Stomach (tissue), 9 donors: ENCODE data around the gene ZNRF3. TPM values are rescaled to one million over a fixed set of nuclear protein-coding genes. Genes with fewer than 3 reads are reported as not detected.

Experiments used
- DNase-seq, 2 donors: peaks; one replicate each; pipeline versions ENCODE4 v3.0.0 to v3.0.0-alpha.2; 2013 to 2019
- H3K27ac ChIP-seq, 5 donors: fragments of 200-600 bp in 4 of 5; sonication (generic) in 4 of 5; one replicate each; pipeline ENCODE4 v1.5.1; 2013 to 2019; ENCODE audit warnings: mild to moderate bottlenecking in 1 of 5, moderate library complexity in 1 of 5
- H3K27me3 ChIP-seq, 3 donors: fragments of 200-600 bp; sonication (generic); one replicate each; pipeline ENCODE4 v1.5.1; 2017 to 2019; ENCODE audit warnings: mixed run types in 1 of 3
- H3K36me3 ChIP-seq, 4 donors: fragments of 200-600 bp; sonication (generic); 1 replicate in 3 of 4; 2 replicates in 1 of 4; pipeline ENCODE4 v1.5.1; 2016 to 2019
- H3K4me1 ChIP-seq, 4 donors: fragments of 200-600 bp; sonication (generic); one replicate each; pipeline ENCODE4 v1.5.1; 2016 to 2019
- H3K4me3 ChIP-seq, 4 donors: fragments of 200-600 bp; sonication (generic) in 3 of 4; one replicate each; pipeline ENCODE4 v1.5.1; 2016 to 2019; ENCODE audit warnings: mild to moderate bottlenecking in 1 of 4
- H3K9me3 ChIP-seq, 4 donors: fragments of 200-600 bp; sonication (generic); one replicate each; pipeline ENCODE4 v1.5.1; 2016 to 2019
- EP300 ChIP-seq: sonication (generic); formaldehyde crosslinking; IDR thresholded peaks from one replicate; pipeline ENCODE4 v1.6.1; 2017; ENCODE audit warnings: antibody characterized with exemption
- POLR2A ChIP-seq, 4 donors: fragments of 450-650 bp; IDR thresholded peaks; one replicate each; pipeline ENCODE4 v1.6.1; 2016; ENCODE audit warnings: antibody characterized with exemption in 4 of 4, control low read depth in 2 of 4, mild to moderate bottlenecking in 1 of 4, moderate library complexity in 1 of 4
- POLR2AphosphoS5 ChIP-seq, 3 donors: sonication (generic); formaldehyde crosslinking; IDR thresholded peaks; one replicate each; pipeline ENCODE4 v1.6.1; 2016; ENCODE audit warnings: antibody characterized with exemption in 3 of 3
- WGBS, 5 donors: extraction: QIAGEN DNeasy Blood & Tissue Kit in 3 of 5; methylation state at CpG; one replicate each; pipeline versions ENCODE4 v1.1.5 to v1.1.7; 2013 to 2018; 5-methylcytosine and 5-hydroxymethylcytosine counted together
- intact Hi-C: fragments of 100-400 bp; cut with DNase I; formaldehyde crosslinking; loops from one replicate; pipeline ENCODE4 v1.15.1; 2023; ENCODE audit warnings: low total_unique reads
- polyA plus RNA-seq, 3 donors: library from polyadenylated mRNA; stranded (reverse); fragments of 200-250 nt; gene quantifications; one replicate each; pipeline ENCODE4 v1.2.3, GENCODE V29; 2013
- total RNA-seq, 5 donors: library from RNA; depleted of rRNA; stranded (reverse); fragments of >200 nt; gene quantifications; one replicate each; pipeline versions ENCODE4 v1.1.0 to v1.2.3, GENCODE V29; 2014 to 2016
- TF ChIP-seq, protein P1 (sequence below), 7 experiments: fragments of 450-650 bp in 4 of 7; fragments of 200-600 bp in 3 of 7; sonication (generic) in 3 of 7; IDR thresholded peaks; one replicate each; pipeline ENCODE4 v1.5.1; 2016 to 2019; ENCODE audit warnings: antibody characterized with exemption in 7 of 7, control low read depth in 2 of 7, mild to moderate bottlenecking in 1 of 7
- donor health status: healthy with polysubstance abuse.
- donor health status: Bipolar disorder and iron deficiency.
- donor health status: healthy.

ZNRF3 gene
- total and polyA plus RNA-seq, 8 donors: 1.4 to 52.7 (median 3.6) TPM

DNA sequence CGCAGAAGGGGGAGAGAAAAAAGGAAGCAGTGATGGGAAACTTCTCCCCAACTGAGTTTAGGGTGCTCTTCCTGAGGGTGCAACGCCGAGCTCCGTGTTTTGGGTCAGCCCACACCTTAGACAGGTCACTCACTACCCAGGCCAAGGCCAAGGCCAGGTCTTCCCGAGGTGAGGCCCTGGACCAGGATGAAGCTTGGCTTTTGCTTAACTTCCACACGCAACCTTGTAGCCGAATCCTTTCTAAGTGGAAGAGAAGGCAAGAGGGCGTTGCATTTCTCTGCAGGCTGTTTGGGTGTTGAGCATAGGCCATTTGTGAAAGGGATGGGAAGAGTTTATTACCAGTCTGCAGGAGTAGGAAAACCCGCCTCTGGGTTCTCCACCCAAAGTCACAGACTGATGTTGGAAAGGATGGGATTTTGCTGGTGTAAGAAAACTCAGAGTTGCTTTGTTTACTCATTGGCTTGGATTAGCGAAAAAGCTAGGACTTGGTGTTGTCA, 191.0 kb downstream of the ZNRF3 start:
- no peaks in the 10 kb centered on the region for H3K9me3 ChIP-seq
- TF ChIP-seq, protein P1, sequence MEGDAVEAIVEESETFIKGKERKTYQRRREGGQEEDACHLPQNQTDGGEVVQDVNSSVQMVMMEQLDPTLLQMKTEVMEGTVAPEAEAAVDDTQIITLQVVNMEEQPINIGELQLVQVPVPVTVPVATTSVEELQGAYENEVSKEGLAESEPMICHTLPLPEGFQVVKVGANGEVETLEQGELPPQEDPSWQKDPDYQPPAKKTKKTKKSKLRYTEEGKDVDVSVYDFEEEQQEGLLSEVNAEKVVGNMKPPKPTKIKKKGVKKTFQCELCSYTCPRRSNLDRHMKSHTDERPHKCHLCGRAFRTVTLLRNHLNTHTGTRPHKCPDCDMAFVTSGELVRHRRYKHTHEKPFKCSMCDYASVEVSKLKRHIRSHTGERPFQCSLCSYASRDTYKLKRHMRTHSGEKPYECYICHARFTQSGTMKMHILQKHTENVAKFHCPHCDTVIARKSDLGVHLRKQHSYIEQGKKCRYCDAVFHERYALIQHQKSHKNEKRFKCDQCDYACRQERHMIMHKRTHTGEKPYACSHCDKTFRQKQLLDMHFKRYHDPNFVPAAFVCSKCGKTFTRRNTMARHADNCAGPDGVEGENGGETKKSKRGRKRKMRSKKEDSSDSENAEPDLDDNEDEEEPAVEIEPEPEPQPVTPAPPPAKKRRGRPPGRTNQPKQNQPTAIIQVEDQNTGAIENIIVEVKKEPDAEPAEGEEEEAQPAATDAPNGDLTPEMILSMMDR (IDR thresholded peaks at IDR 0.05): no peak
- TF ChIP-seq EP300 (no peak), POLR2A (IDR thresholded peaks at IDR 0.05) (no peak), POLR2AphosphoS5 (IDR thresholded peaks at IDR 0.05) (no peak)
- peak overlapping the region; percentile 67 to 83 (median 71) for H3K4me3 ChIP-seq
- peaks cover 0 to 35% (median 11%) of the 10 kb centered on the region in 3 donors for H3K27me3 ChIP-seq
- DNase-seq: no peak
- 29 to 47% (median 36%) methylated on average over 10 of the region's 10 CpGs for WGBS, 5 donors
- no peaks in the 10 kb centered on the region for H3K36me3 ChIP-seq
- peak overlapping the region; percentile 78 to 84 (median 80) for H3K27ac ChIP-seq
- intact Hi-C loops: no loop called here
- peaks cover 23 to 53% (median 38%) of the 10 kb centered on the region in 4 donors for H3K4me1 ChIP-seq

DNA sequence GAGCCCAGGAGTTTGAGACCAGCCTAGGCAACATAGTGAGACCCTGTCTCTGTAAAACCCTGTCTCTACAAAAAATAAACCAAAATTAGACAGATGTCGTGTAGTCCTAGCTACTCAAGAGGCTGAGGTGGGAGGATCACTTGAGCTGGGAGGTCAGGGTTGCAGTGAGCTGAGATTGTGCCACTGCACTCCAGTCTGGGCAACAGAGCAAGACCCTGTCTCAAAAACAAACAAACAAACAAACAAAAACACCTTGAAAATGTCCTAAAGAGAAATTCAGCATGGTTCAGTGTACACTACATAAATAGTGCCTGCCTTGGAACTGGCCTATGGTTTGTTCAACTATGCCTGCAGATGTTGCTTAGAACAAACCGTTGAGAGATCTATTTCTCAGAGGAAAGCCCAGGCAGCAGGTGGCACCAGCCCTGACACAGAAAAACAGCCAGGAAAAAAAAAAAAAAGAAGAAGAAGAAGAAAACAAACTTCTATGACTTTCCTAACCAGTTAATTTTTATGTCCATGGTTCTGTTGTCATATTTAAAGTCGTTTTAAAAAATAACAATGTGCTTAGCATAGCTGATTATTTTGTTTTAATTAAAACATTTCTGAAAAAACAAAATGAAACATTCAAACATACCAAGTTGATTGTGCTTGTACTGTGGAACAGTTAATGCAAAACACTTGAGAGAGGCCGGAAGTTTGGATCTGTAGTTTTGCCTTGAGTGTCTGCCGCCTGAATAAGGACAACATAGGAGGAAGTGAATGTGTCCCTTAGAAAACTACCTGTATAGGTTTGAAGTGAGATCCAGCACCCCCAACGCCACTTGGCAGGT, 194.9 kb downstream of the ZNRF3 start:
- no peak for DNase-seq
- Histone ChIP-seq H3K27ac (peak overlapping the region in 3 of 5 donors; percentile 4 to 30 (median 8)), H3K4me3 (no peak overlapping the region), H3K9me3 (no peaks in the 10 kb centered on the region), H3K27me3 (peaks cover 0 to 11% (median 5%) of the 10 kb centered on the region in 3 donors), H3K4me1 (peaks cover 21 to 55% (median 35%) of the 10 kb centered on the region in 4 donors), H3K36me3 (no peaks in the 10 kb centered on the region)
- WGBS, 5 donors: 66 to 78% (median 73%) methylated on average over 6 of the region's 6 CpGs
- intact Hi-C loops: no loop called here
- no peak for TF ChIP-seq EP300
- no peak for TF ChIP-seq POLR2AphosphoS5 (IDR thresholded peaks at IDR 0.05)
- TF ChIP-seq POLR2A (IDR thresholded peaks at IDR 0.05): no peak
- TF ChIP-seq, protein P1 (IDR thresholded peaks at IDR 0.05): no peak

DNA sequence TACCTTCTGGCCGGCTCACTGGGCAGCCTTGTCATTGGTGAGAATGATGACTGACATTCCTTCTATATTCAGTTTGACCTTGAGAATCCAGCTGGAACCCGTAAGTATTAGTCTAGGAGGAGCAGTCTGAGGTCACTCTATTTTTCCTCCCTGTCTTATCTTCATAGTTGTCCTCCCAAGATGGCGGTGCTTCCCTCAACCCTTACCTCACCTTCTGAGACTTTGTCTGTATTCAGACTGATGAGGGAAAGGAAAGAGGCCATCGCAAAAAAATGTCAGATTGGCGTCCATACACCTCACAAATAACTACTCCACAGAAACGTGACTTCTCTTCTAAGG, 195.5 kb downstream of the ZNRF3 start:
- no peaks in the 10 kb centered on the region for H3K36me3 ChIP-seq
- H3K4me1 ChIP-seq: peaks cover 17 to 49% (median 31%) of the 10 kb centered on the region in 4 donors
- no peaks in the 10 kb centered on the region for H3K9me3 ChIP-seq
- H3K4me3 ChIP-seq: no peak overlapping the region
- 64 to 81% (median 70%) methylated on average over 6 of the region's 6 CpGs for WGBS, 5 donors
- peak overlapping the region in 3 of 5 donors; percentile 4 to 37 (median 30) for H3K27ac ChIP-seq
- intact Hi-C loops: no loop called here
- TF ChIP-seq, protein P1 (IDR thresholded peaks at IDR 0.05): no peak
- TF ChIP-seq POLR2AphosphoS5 (IDR thresholded peaks at IDR 0.05) (no peak), POLR2A (IDR thresholded peaks at IDR 0.05) (no peak), EP300 (no peak)
- peaks cover 0 to 5% (median 0%) of the 10 kb centered on the region in 3 donors for H3K27me3 ChIP-seq
- DNase-seq: no peak

DNA sequence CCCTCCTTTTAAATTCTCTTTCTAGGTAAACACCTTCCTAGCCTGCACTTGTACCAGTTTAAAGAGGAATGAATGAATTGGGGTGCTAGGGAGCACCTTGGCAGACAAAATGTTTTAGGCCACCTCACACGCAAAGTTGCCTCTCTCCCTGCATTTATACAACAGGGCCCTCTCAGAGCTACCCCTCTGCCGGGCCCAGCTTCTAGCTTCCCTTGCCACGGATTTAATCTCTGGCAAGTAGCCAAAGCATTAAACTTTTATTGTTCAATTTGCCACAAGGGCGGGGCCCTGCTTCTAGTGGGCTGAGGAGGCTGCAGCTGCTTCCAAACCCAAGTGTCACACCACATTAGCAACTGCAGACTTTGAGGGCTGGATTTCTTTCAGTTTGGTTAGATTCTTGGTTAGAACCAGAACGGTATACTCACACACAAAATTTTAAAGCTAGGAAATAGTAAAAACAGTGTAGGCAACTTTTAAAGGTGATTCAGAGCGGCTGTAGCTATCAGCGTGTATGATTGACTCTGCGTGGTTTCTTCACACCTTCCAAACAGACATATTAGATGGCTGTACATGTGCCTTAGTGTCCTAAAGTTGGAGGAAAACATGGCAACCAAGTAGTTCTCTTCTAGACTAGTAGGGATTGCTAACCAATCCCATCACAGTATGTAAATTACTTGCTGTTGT, 196.0 kb downstream of the ZNRF3 start:
- peak in 1 of 2 donors; percentile 55 for DNase-seq
- 43 to 49% (median 48%) methylated on average over 8 of the region's 8 CpGs for WGBS, 5 donors
- no peaks in the 10 kb centered on the region for H3K36me3 ChIP-seq
- intact Hi-C loops: no loop called here
- TF ChIP-seq, protein P1 (IDR thresholded peaks at IDR 0.05): no peak
- no peak for TF ChIP-seq POLR2A (IDR thresholded peaks at IDR 0.05)
- no peak for TF ChIP-seq POLR2AphosphoS5 (IDR thresholded peaks at IDR 0.05)
- no peak for TF ChIP-seq EP300
- H3K27ac ChIP-seq: peak overlapping the region in 2 of 5 donors; percentile 30 to 37
- H3K4me3 ChIP-seq: no peak overlapping the region
- H3K27me3 ChIP-seq: no peaks in the 10 kb centered on the region
- H3K9me3 ChIP-seq: no peaks in the 10 kb centered on the region
- peaks cover 12 to 44% (median 29%) of the 10 kb centered on the region in 4 donors for H3K4me1 ChIP-seq
